DOHH2 (cell line): Measurements from ENCODE around the gene PTBP3.

Experiments
- H3F3A ChIP-seq: fragments of 200-600 bp; sonication (generic), shearing (Covaris generic); 2 replicates; pipeline ENCODE4 v1.6.0; 2016; ENCODE audit warnings: antibody characterized with exemption, mild to moderate bottlenecking; ENCODE audit not compliant: control insufficient read depth, insufficient read depth
- H3K27ac ChIP-seq: fragments of 200-600 bp; sonication (generic); 2 replicates; pipeline ENCODE4 v1.5.1; 2014; ENCODE audit warnings: low read depth, mild to moderate bottlenecking, low read length, moderate library complexity
- H3K27me3 ChIP-seq: fragments of 200-600 bp; sonication (generic); 2 replicates; pipeline ENCODE4 v1.6.1; 2014; ENCODE audit warnings: mild to moderate bottlenecking, low read length, mixed read lengths; ENCODE audit not compliant: control insufficient read depth
- H3K36me3 ChIP-seq: fragments of 200-600 bp; sonication (generic); 2 replicates; pipeline ENCODE4 v1.6.1; 2014; ENCODE audit warnings: mild to moderate bottlenecking, low read length, moderate library complexity, mixed read lengths; ENCODE audit not compliant: control insufficient read depth
- H3K4me1 ChIP-seq: fragments of 200-600 bp; sonication (generic); 2 replicates; pipeline ENCODE4 v1.6.1; 2014; ENCODE audit warnings: mild to moderate bottlenecking, low read length, mixed read lengths; ENCODE audit not compliant: control insufficient read depth
- H3K4me2 ChIP-seq: fragments of 200-600 bp; sonication (generic); 2 replicates; pipeline ENCODE4 v1.6.0; 2014; ENCODE audit warnings: mild to moderate bottlenecking, low read length, moderate library complexity
- H3K4me3 ChIP-seq: fragments of 200-600 bp; sonication (generic); 2 replicates; pipeline ENCODE4 v1.5.1; 2014; ENCODE audit warnings: mild to moderate bottlenecking, low read length, mixed read lengths
- H3K79me2 ChIP-seq: fragments of 200-600 bp; sonication (generic); 2 replicates; pipeline ENCODE4 v1.6.1; 2014; ENCODE audit warnings: mild to moderate bottlenecking, low read length, mixed read lengths; ENCODE audit not compliant: control insufficient read depth
- H3K9me2 ChIP-seq: fragments of 200-600 bp; sonication (generic); replicated peaks from 2 replicates; pipeline ENCODE4 v1.6.1; 2014; ENCODE audit warnings: mild to moderate bottlenecking, low read length, mixed read lengths; ENCODE audit not compliant: control insufficient read depth
- H3K9me3 ChIP-seq: fragments of 200-600 bp; sonication (generic); 2 replicates; pipeline ENCODE4 v1.6.1; 2014; ENCODE audit warnings: antibody characterized with exemption, low read length, mixed read lengths; ENCODE audit not compliant: control insufficient read depth, insufficient read depth
- H4K20me1 ChIP-seq: fragments of 200-600 bp; sonication (generic); 2 replicates; pipeline ENCODE4 v1.6.0; 2014; ENCODE audit warnings: low read depth, mild to moderate bottlenecking, antibody characterized with exemption, low read length, moderate library complexity; ENCODE audit not compliant: control insufficient read depth, insufficient read depth
- EZH2phosphoT487 ChIP-seq: fragments of 200-600 bp; sonication (generic); IDR thresholded peaks from 2 replicates; pipeline ENCODE4 v1.6.1; 2017; ENCODE audit warnings: borderline replicate concordance, mild to moderate bottlenecking, antibody characterized with exemption, low read length, moderate library complexity, mixed read lengths
- TF ChIP-seq, protein P1 (sequence below): fragments of 200-600 bp; sonication (generic); IDR thresholded peaks from one replicate; pipeline ENCODE4 v1.5.1; 2014; ENCODE audit warnings: antibody characterized with exemption, mild to moderate bottlenecking, low read depth, low read length; ENCODE audit not compliant: poor library complexity, severe bottlenecking

PTBP3 gene

DNA sequence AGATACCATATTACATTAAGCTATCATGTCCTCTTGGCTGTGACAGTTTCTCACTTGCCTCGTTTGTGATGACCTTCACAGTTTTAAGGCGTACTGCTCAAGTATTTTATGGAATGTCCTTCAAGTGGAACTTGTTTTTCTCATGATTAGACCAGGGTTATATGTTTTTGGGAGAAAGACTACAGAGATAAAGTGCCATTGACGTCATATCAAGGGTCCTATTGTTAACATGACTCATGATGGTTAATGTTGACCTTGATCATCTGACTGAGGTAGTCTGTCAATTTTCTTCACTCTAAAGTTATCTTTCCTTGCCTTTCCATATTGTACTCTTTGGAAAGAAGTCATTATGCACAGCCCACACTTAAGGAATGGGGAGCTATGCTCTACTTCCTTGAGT is 17.8 kb upstream of the PTBP3 start:
- no peak for TF ChIP-seq EZH2phosphoT487
- H3F3A ChIP-seq, result no peaks in the 10 kb centered on the region
- no peaks in the 10 kb centered on the region for H4K20me1 ChIP-seq
- no peaks in the 10 kb centered on the region for H3K36me3 ChIP-seq
- no peaks in the 10 kb centered on the region for H3K9me3 ChIP-seq
- H3K27ac ChIP-seq, result no peak overlapping the region
- no peak overlapping the region for H3K4me2 ChIP-seq
- H3K79me2 ChIP-seq, result no peaks in the 10 kb centered on the region
- no peak overlapping the region for H3K4me3 ChIP-seq
- H3K4me1 ChIP-seq, result peaks cover 12% of the 10 kb centered on the region
- H3K9me2 ChIP-seq, result no peaks in the 10 kb centered on the region
- H3K27me3 ChIP-seq, result peaks cover 9% of the 10 kb centered on the region; the same call in 1 of the 2 replicates

DNA sequence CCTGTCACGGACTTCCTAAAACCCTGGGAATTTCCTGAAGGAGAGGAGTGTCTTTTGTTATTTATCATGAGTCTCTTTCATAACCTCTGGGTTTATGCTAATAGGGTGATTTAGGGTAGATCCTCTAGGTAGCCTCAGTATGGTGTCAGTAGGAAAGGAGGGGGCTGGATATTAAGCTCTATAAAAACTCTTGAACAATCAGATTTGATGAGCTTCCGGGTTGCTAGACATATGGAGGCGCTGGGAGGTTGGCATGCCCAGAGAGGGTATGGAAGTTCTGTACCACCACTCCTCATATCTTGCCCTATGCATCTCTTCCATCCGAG is 15.6 kb upstream of the PTBP3 start:
- TF ChIP-seq, protein P1, sequence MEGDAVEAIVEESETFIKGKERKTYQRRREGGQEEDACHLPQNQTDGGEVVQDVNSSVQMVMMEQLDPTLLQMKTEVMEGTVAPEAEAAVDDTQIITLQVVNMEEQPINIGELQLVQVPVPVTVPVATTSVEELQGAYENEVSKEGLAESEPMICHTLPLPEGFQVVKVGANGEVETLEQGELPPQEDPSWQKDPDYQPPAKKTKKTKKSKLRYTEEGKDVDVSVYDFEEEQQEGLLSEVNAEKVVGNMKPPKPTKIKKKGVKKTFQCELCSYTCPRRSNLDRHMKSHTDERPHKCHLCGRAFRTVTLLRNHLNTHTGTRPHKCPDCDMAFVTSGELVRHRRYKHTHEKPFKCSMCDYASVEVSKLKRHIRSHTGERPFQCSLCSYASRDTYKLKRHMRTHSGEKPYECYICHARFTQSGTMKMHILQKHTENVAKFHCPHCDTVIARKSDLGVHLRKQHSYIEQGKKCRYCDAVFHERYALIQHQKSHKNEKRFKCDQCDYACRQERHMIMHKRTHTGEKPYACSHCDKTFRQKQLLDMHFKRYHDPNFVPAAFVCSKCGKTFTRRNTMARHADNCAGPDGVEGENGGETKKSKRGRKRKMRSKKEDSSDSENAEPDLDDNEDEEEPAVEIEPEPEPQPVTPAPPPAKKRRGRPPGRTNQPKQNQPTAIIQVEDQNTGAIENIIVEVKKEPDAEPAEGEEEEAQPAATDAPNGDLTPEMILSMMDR, result no peak
- TF ChIP-seq EZH2phosphoT487, result no peak
- Histone ChIP-seq H3K4me2 (peak overlapping the region; percentile 75), H3K4me1 (peaks cover 12% of the 10 kb centered on the region), H3K9me2 (no peaks in the 10 kb centered on the region), H3K79me2 (no peaks in the 10 kb centered on the region), H3K9me3 (no peaks in the 10 kb centered on the region), H3K27me3 (peaks cover under 1% of the 10 kb centered on the region; the same call in 1 of the 2 replicates), H3F3A (no peaks in the 10 kb centered on the region), H3K36me3 (no peaks in the 10 kb centered on the region), H3K27ac (no peak overlapping the region), H4K20me1 (no peaks in the 10 kb centered on the region), H3K4me3 (peak overlapping the region; percentile 65)

DNA sequence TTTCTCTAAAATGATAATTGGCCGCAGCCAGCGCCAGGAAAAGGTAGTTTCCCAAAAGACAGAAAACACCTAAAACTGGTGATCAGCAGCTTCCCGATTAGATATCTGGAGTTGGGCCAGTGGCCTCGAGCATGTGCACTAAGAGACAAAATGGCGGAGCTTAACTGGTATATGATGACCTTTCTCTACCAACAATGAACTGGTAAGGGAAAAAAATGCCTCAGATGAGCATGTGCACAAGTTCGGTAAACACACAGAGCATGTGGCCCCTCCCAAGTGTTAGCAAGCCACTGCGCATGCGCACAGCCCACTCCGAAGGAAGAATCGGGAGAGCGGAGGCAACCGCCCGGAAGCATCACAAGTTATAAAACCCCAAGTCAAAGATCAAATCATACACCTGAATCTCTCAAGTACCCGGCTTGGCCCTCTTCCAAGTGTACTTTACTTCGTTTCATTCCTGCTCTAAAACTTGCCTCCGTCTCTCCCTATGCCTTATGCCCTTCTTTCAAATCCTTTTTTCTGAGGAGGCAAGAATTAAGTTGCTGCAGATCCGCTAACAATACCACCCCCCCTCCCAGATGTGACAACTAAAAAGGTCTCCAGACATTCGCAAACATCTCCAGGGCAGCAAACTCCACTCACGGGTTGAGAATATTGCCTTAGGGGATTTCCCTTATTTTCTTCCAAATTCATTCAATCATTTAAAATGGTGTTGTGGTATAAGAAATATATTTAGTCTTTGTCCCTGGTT is 15.0 kb upstream of the PTBP3 start:
- TF ChIP-seq, protein P1, result no peak
- TF ChIP-seq EZH2phosphoT487, result no peak
- no peak overlapping the region for H3K27ac ChIP-seq
- H3K4me3 ChIP-seq, result peak overlapping the region; percentile 65
- H3K79me2 ChIP-seq, result no peaks in the 10 kb centered on the region
- peaks cover 12% of the 10 kb centered on the region for H3K4me1 ChIP-seq
- no peaks in the 10 kb centered on the region for H4K20me1 ChIP-seq
- H3K36me3 ChIP-seq, result no peaks in the 10 kb centered on the region
- H3F3A ChIP-seq, result no peaks in the 10 kb centered on the region
- H3K4me2 ChIP-seq, result peak overlapping the region; percentile 75
- H3K27me3 ChIP-seq, result no peaks in the 10 kb centered on the region
- H3K9me3 ChIP-seq, result no peaks in the 10 kb centered on the region
- no peaks in the 10 kb centered on the region for H3K9me2 ChIP-seq

DNA sequence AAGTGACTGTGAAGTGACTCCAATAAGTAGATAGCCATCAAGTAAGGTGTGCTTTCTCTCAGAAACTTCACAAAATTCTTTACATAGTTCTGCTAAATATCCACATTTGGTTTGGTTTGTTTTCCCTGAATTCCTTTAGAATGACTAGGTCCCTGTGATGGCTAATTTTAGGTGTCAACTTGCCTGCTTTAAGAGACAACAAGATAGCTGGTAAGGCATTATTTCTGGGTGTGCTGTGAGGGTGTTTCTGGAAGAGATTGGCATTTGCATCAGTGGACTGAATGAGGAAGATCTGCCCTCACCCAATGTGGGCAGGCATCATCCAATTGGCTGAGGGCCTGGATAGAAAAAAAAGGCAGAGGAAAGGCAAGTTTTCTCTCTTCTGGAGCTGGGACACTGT is 8.3 kb upstream of the PTBP3 start:
- H3K4me2 ChIP-seq, result no peak overlapping the region
- no peaks in the 10 kb centered on the region for H3K4me1 ChIP-seq
- H3K4me3 ChIP-seq, result no peak overlapping the region
- H3K9me2 ChIP-seq, result no peaks in the 10 kb centered on the region
- no peaks in the 10 kb centered on the region for H3K9me3 ChIP-seq
- H3K79me2 ChIP-seq, result no peaks in the 10 kb centered on the region
- H3F3A ChIP-seq, result no peaks in the 10 kb centered on the region
- no peaks in the 10 kb centered on the region for H3K27me3 ChIP-seq
- TF ChIP-seq EZH2phosphoT487, result no peak
- TF ChIP-seq, protein P1, result no peak
- H3K36me3 ChIP-seq, result no peaks in the 10 kb centered on the region
- no peak overlapping the region for H3K27ac ChIP-seq
- H4K20me1 ChIP-seq, result no peaks in the 10 kb centered on the region
